Measurements from ENCODE around the gene HYAL1.
"Not testable (repeated sequence)": the region's sequence is repeated elsewhere in the genome, so short reads cannot be mapped to it uniquely, and the experiment has no call there.

Gene HYAL1

GRCh38 chr3:50271314-50271936 is 31.9 kb downstream of the HYAL1 start:
- no peak for DNase-seq

GRCh38 chr3:50270422-50271224 is 32.8 kb downstream of the HYAL1 start:
- no peak for DNase-seq

GRCh38 chr3:50269977-50270413 is 33.4 kb downstream of the HYAL1 start:
- DNase-seq, result no peak

GRCh38 chr3:50269460-50269859 is 33.9 kb downstream of the HYAL1 start:
- no peak for DNase-seq

GRCh38 chr3:50268703-50269451 is 34.5 kb downstream of the HYAL1 start, which contains the start of gene SEMA3B:
Gene SEMA3B (plus strand): TSS chr3:50269147. CDS start chr3:50269241, 94 bp downstream.
- DNase-seq, result no peak

GRCh38 chr3:50268276-50268675 is 35.1 kb downstream of the HYAL1 start:
- DNase-seq, result no peak

GRCh38 chr3:50267280-50267913 is 36.0 kb downstream of the HYAL1 start:
- no peak for DNase-seq

- DNase-seq, result no peak
Measured at GRCh38 chr3:50266836-50267235, 36.5 kb downstream of the HYAL1 start.

GRCh38 chr3:50266017-50266416 is 37.4 kb downstream of the HYAL1 start:
- DNase-seq, result no peak

GRCh38 chr3:50265571-50265970 is 37.8 kb downstream of the HYAL1 start:
- no peak for DNase-seq

- DNase-seq, result no peak
Measured at GRCh38 chr3:50264964-50265485, 38.3 kb downstream of the HYAL1 start.

GRCh38 chr3:50264383-50264963 is 38.9 kb downstream of the HYAL1 start:
- DNase-seq, result no peak

GRCh38 chr3:50263478-50264382 is 39.6 kb downstream of the HYAL1 start:
- DNase-seq, result no peak

- DNase-seq, result no peak
Measured at GRCh38 chr3:50262778-50263177, 40.6 kb downstream of the HYAL1 start.

GRCh38 chr3:50262200-50262599 is 41.2 kb downstream of the HYAL1 start:
- DNase-seq, result not testable (repeated sequence)

- DNase-seq, result no peak
Measured at GRCh38 chr3:50261505-50261904, 41.9 kb downstream of the HYAL1 start.

GRCh38 chr3:50260942-50261441 is 42.4 kb downstream of the HYAL1 start:
- no peak for DNase-seq

GRCh38 chr3:50260027-50260941 is 43.1 kb downstream of the HYAL1 start:
- DNase-seq, result peak; percentile 88

- no peak for DNase-seq
Measured at GRCh38 chr3:50259432-50260026, 43.8 kb downstream of the HYAL1 start.

- no peak for DNase-seq
Measured at GRCh38 chr3:50258979-50259378, 44.4 kb downstream of the HYAL1 start.
